ENCODE data around the gene RNASE7. TPM values are rescaled to one million over a fixed set of nuclear protein-coding genes. Genes with fewer than 3 reads are reported as not detected.
A peak's percentile ranks its signal among the peaks of the same experiment; 100 is the strongest.

Gene RNASE7
- total RNA-seq, 4 donors from 2014 or later = 0.23 TPM; not detected in 3

DNA sequence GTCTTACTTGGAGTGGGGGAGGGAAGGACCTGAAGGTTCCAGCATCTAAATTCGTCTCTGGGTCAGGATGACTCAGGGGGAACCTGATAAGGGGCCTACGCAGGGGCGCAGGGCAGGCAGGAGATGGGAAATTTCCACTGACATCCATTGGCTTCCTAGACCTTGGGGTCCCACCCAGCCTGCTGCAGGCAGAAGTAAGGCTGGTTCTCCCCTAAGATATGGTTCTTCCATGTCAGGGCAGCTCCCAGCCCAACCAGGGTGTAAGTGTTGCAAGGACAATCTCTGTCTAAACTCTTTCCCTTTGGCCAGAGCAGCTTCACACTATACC is 15.2 kb upstream of the RNASE7 start:
- peaks cover 0 to 5% of the 10 kb centered on the region in 2 donors for H3K36me3 ChIP-seq
- no peaks in the 10 kb centered on the region for H3K9me3 ChIP-seq
- no peak overlapping the region for H3K4me3 ChIP-seq
- no peaks in the 10 kb centered on the region for H3K27me3 ChIP-seq
- peak overlapping the region in 3 of 4 donors; percentile 91 to 95 (median 94) for H3K27ac ChIP-seq
- WGBS, 2 donors (ENCODE audit: low coverage in 1 of 2) = 42% methylated on average over 3 of the region's 3 CpGs; no CpG with 5 or more reads in 1 of the 2 donors
- H3K4me1 ChIP-seq = peaks cover 0 to 46% (median 17%) of the 10 kb centered on the region in 3 donors
- ATAC-seq = no peak
- TF ChIP-seq POLR2A (IDR thresholded peaks at IDR 0.05) = no peak
- TF ChIP-seq POLR2AphosphoS5 (IDR thresholded peaks at IDR 0.05) = no peak
- TF ChIP-seq, protein P1, sequence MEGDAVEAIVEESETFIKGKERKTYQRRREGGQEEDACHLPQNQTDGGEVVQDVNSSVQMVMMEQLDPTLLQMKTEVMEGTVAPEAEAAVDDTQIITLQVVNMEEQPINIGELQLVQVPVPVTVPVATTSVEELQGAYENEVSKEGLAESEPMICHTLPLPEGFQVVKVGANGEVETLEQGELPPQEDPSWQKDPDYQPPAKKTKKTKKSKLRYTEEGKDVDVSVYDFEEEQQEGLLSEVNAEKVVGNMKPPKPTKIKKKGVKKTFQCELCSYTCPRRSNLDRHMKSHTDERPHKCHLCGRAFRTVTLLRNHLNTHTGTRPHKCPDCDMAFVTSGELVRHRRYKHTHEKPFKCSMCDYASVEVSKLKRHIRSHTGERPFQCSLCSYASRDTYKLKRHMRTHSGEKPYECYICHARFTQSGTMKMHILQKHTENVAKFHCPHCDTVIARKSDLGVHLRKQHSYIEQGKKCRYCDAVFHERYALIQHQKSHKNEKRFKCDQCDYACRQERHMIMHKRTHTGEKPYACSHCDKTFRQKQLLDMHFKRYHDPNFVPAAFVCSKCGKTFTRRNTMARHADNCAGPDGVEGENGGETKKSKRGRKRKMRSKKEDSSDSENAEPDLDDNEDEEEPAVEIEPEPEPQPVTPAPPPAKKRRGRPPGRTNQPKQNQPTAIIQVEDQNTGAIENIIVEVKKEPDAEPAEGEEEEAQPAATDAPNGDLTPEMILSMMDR (IDR thresholded peaks at IDR 0.05) = no peak
- no peak for TF ChIP-seq EP300 (IDR thresholded peaks at IDR 0.05)

DNA sequence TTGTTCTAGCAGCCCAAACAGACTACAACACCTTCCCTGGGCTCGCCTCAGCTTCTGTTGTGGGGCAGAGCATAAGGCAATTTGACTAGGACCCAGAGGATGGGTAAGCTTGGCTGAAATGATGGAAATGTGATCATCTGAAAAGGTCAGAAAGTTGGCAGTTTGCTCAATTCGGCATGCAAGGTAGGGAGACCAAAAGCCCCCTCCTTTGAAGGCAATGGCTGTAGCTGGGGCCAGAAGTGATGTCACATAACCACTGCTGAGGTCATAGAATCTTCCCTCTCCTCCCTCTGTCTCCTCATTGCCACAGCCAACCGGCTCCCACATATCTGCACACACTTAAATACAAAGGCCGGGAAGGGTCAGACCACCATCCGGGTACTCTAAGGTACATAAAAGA is 12.2 kb upstream of the RNASE7 start, which contains the start of gene TPPP2:
Gene TPPP2, plus strand, starts transcription at position 301 of the 400 bp plus-strand sequence. CDS start 365 bp downstream, outside the sequence.
- Histone ChIP-seq H3K9me3 (no peaks in the 10 kb centered on the region), H3K36me3 (no peaks in the 10 kb centered on the region), H3K27ac (no peak within 1 kb of the TSS), H3K4me1 (peaks cover 0 to 22% (median 5%) of the 10 kb centered on the region in 3 donors), H3K27me3 (no peaks in the 10 kb centered on the region), H3K4me3 (no peak within 1 kb of the TSS)
- 81 to 100% methylated on average over 1 to 5 of the region's 5 CpGs for WGBS, 2 donors (ENCODE audit: low coverage in 1 of 2)
- ATAC-seq = no peak
- TF ChIP-seq POLR2A (IDR thresholded peaks at IDR 0.05) = no peak

DNA sequence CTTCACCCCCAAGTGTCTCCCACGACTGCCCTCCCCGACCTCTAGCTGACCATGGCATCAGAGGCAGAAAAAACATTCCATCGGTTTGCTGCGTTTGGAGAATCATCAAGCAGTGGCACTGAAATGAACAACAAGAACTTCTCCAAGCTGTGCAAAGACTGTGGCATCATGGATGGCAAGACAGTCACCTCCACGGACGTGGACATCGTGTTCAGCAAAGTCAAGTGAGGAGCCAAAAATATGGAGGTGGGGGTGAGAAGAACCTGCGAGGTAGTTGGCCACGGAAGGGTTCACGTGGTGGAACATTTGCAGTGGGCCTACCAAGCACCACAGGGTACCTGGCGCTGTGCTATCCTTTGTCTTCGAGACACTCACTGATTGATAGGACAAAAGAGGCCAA is 11.6 kb upstream of the RNASE7 start:
- H3K9me3 ChIP-seq = no peaks in the 10 kb centered on the region
- TF ChIP-seq, protein P1 (IDR thresholded peaks at IDR 0.05) = no peak
- TF ChIP-seq POLR2AphosphoS5 (IDR thresholded peaks at IDR 0.05) (no peak), POLR2A (IDR thresholded peaks at IDR 0.05) (no peak), EP300 (IDR thresholded peaks at IDR 0.05) (no peak)
- 76 to 88% methylated on average over 5 to 7 of the region's 12 CpGs for WGBS, 2 donors (ENCODE audit: low coverage in 1 of 2)
- no peak for ATAC-seq
- no peaks in the 10 kb centered on the region for H3K36me3 ChIP-seq
- H3K27ac ChIP-seq = no peak overlapping the region
- peaks cover 0 to 17% (median 5%) of the 10 kb centered on the region in 3 donors for H3K4me1 ChIP-seq
- H3K27me3 ChIP-seq = no peaks in the 10 kb centered on the region
- no peak overlapping the region for H3K4me3 ChIP-seq

DNA sequence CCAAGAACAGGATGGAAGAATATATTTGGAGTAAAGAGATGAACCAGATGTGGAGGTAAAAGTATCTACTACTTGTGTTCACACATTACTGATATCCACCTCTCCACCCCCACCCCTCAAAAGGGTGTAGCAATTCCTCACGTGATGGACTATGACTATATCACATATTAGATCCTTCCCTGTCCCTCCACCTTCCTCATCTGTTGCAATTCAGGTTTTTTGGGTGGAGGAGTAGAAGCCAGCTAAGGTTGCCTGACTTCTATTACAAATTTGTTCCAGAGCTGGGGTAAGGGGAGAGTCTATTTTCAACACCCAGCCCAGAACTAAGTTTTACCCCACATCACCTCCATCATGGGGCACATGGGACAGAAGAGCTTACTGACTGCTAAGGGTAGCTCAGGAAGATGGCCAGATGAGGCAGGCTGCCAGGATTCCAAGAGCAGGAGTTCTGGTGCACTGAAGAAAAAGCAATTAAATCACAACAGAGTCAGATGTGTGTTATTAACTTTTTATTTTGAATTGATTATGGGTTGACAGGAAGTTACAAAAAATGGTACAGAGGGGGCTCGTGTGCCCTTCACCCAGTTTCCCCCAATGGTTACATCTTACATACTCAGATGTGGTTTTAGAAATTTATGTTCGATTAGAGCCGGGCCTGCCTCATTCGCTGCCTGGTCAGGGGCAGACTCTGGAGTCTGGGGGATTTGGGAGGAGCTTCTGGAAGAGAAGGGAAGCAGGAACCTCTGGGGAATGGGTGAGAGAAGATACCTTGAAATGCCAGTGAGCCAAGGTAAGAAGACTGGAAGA is 9.6 kb upstream of the RNASE7 start:
- WGBS, 2 donors (ENCODE audit: low coverage in 1 of 2) = 50 to 90% methylated on average over 1 to 5 of the region's 5 CpGs
- Histone ChIP-seq H3K27ac (no peak overlapping the region), H3K36me3 (no peaks in the 10 kb centered on the region), H3K4me1 (no peaks in the 10 kb centered on the region), H3K4me3 (no peak overlapping the region), H3K27me3 (no peaks in the 10 kb centered on the region), H3K9me3 (no peaks in the 10 kb centered on the region)
- no peak for TF ChIP-seq POLR2AphosphoS5 (IDR thresholded peaks at IDR 0.05)
- TF ChIP-seq, protein P1 (IDR thresholded peaks at IDR 0.05) = no peak
- TF ChIP-seq POLR2A (IDR thresholded peaks at IDR 0.05) = no peak
- TF ChIP-seq EP300 (IDR thresholded peaks at IDR 0.05) = no peak
- ATAC-seq = no peak

DNA sequence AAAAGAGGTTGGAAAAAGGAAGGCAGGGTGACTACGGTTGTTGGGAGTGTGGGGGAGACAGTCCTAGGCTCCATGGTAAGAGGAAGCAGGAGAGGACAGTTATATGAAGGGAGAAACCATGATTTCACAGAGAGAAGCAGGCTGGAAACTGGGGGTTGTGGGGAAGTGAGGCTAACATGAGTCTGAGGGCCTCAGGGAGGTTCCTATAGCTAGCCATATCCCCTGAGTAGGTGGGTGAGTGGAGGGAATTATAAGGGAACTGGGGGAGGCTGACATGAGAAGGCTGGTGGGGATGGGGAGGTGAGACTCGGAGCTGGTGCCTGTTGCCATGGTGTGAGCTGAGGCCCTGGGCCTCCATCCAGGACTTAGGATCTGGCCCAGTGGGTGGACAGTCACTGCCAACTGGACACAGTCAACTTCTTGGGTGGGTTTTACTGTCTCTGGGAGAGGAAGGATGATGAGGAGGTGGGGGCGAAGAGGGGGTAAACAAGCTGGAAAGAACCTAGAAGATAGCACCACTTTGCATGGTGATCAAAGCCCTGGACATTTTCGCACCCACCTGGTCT is 8.9 kb upstream of the RNASE7 start:
- TF ChIP-seq POLR2AphosphoS5 (IDR thresholded peaks at IDR 0.05) (no peak), POLR2A (IDR thresholded peaks at IDR 0.05) (no peak), EP300 (IDR thresholded peaks at IDR 0.05) (no peak)
- TF ChIP-seq, protein P1 (IDR thresholded peaks at IDR 0.05) = no peak
- WGBS, 2 donors (ENCODE audit: low coverage in 1 of 2) = 72 to 100% methylated on average over 3 of the region's 4 CpGs
- no peak for ATAC-seq

More for the DNA sequence above, 8.9 kb upstream of the RNASE7 start:
- Histone ChIP-seq H3K9me3 (no peaks in the 10 kb centered on the region), H3K27me3 (no peaks in the 10 kb centered on the region), H3K36me3 (no peaks in the 10 kb centered on the region), H3K27ac (no peak overlapping the region), H3K4me1 (peaks cover 0 to 4% (median 1%) of the 10 kb centered on the region in 3 donors), H3K4me3 (no peak overlapping the region)

All from gastroesophageal sphincter (tissue), 4 donors.